H1 (cell line): ENCODE measurements around the gene HEBP1. TPM values are rescaled to one million over a fixed set of nuclear protein-coding genes. Genes with fewer than 3 reads are reported as not detected.

Experiments
- BACH1 ChIP-seq: IDR thresholded peaks from 2 replicates; pipeline ENCODE4 v1.6.1; 2012; ENCODE audit warnings: low read length, improper control_type of control experiment
- JUN ChIP-seq: IDR thresholded peaks from 2 replicates; pipeline ENCODE4 v1.6.1; 2011; ENCODE audit warnings: low read depth, mild to moderate bottlenecking, improper control_type of control experiment, low read length
- KDM4A ChIP-seq: IDR thresholded peaks from one replicate; pipeline ENCODE4 v1.7.1; 2012; ENCODE audit warnings: low read depth, mild to moderate bottlenecking, moderate library complexity, low read length, inconsistent platforms; ENCODE audit not compliant: severe bottlenecking
- KDM5A ChIP-seq: fragments of 200-600 bp; IDR thresholded peaks from 2 replicates; pipeline ENCODE4 v1.7.1; 2012; ENCODE audit warnings: mild to moderate bottlenecking, low read length, inconsistent platforms, mixed read lengths
- RNF2 ChIP-seq: fragments of 200-900, 300-1000 bp; sonication (generic); IDR thresholded peaks from 2 replicates; pipeline ENCODE4 v1.7.1; 2016; ENCODE audit warnings: borderline replicate concordance, low read depth, mild to moderate bottlenecking, antibody characterized with exemption, low read length; ENCODE audit not compliant: poor library complexity, severe bottlenecking; ENCODE audit errors: missing control alignments
- SP1 ChIP-seq: IDR thresholded peaks from 2 replicates; pipeline ENCODE4 v1.6.1; 2011; ENCODE audit warnings: low read depth, low read length
- SP4 ChIP-seq: IDR thresholded peaks from 2 replicates; pipeline ENCODE4 v1.6.1; 2012; ENCODE audit warnings: low read length, inconsistent platforms
- polyA plus RNA-seq, 7 experiments: library from polyadenylated mRNA; depleted of rRNA in 3 of 7; stranded (reverse) in 5 of 7; unstranded in 2 of 7; fragments of >200 nt in 5 of 7; fragments of 200-250 nt in 2 of 7; gene quantifications; 1 replicate in 5 of 7; 2 replicates in 1 of 7; 4 replicates in 1 of 7; pipeline versions ENCODE4 v1.2.1 to v1.2.3, GENCODE V29; 2011 to 2013; ENCODE audit warnings: missing spikeins in 2 of 7, mixed read lengths in 2 of 7
- total RNA-seq: library from RNA; stranded (reverse); fragmentation: NEBNext Ultra II Directional; extraction: Animal tissue kit (Norgen Biotek cat#: 25700); gene quantifications from 2 replicates; pipeline ENCODE4 v1.2.1, GENCODE V29; 2021
- TF ChIP-seq, protein P1 (sequence below), 3 experiments: IDR thresholded peaks; 1 replicate in 2 of 3; 2 replicates in 1 of 3; pipeline versions ENCODE4 v1.5.1 to v1.6.1; 2011; ENCODE audit warnings: low read length in 3 of 3, mild to moderate bottlenecking in 3 of 3, inconsistent platforms in 2 of 3, low read depth in 1 of 3, moderate library complexity in 1 of 3; ENCODE audit not compliant: insufficient read depth in 1 of 3; ENCODE audit errors: control extremely low read depth in 1 of 3

Gene HEBP1
- total and polyA plus RNA-seq, 2 of the 8 experiments (the other 6 are each of a cell fraction or from before 2014, with no cell fraction given): 30.8 to 56.1 TPM

DNA sequence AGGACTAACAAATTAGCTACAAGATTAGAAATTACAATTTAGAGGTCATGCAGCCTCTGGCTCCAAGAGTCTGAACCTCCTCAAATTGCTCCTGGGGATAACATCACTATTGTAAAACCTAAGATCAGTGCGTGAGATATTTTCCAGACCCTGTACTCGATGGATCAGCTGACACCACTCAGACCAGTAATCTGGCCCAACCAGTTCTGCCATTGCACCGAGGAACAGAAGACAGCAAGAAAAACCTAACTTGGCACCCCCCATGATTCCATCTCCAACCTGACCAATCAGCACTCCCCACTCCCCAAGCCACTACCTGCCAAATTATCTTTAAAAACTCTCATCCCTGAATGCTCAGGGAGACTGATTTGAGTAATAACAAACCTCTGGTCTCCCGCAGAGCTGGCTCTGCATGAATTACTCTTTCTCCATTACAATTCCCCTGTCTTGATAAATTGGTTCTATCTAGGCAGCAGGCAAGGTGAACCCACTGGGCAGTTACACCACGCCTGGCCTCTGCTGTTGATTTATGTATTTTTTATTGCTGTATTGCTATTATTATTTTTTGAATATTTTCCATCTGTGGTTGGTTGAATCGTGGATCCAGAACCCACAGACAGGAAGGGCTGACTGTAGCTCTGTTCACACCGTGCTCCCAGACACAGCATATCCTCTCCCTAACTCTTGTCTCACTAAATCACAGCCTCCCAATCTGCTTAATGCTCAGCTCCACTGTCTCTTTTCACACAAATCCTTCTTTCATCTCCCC, 9.2 kb downstream of the HEBP1 start (continued):
- TF ChIP-seq, protein P1, sequence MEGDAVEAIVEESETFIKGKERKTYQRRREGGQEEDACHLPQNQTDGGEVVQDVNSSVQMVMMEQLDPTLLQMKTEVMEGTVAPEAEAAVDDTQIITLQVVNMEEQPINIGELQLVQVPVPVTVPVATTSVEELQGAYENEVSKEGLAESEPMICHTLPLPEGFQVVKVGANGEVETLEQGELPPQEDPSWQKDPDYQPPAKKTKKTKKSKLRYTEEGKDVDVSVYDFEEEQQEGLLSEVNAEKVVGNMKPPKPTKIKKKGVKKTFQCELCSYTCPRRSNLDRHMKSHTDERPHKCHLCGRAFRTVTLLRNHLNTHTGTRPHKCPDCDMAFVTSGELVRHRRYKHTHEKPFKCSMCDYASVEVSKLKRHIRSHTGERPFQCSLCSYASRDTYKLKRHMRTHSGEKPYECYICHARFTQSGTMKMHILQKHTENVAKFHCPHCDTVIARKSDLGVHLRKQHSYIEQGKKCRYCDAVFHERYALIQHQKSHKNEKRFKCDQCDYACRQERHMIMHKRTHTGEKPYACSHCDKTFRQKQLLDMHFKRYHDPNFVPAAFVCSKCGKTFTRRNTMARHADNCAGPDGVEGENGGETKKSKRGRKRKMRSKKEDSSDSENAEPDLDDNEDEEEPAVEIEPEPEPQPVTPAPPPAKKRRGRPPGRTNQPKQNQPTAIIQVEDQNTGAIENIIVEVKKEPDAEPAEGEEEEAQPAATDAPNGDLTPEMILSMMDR (IDR thresholded peaks at IDR 0.05; ENCODE audit: control extremely low read depth in 1 of 3, insufficient read depth in 1 of 3, low read depth in 1 of 3, low read length in 3 of 3): no peak
- TF ChIP-seq SP4 (no peak), JUN (no peak), SP1 (no peak), BACH1 (no peak), KDM5A (no peak), RNF2 (no peak), KDM4A (no peak)
